GM21381 (cell line): ENCODE measurements around the gene ITFG1.
"Not testable (repeated sequence)": the region's sequence is repeated elsewhere in the genome, so short reads cannot be mapped to it uniquely, and the experiment has no call there.

ENCODE experiments used
- ATAC-seq: cut with Tn5 transposase; IDR thresholded peaks from one replicate; pipeline ENCODE4 v1.9.1; 2021; ENCODE audit warnings: mild to moderate bottlenecking, moderate library complexity; ENCODE audit not compliant: unreplicated experiment

ITFG1 gene

DNA sequence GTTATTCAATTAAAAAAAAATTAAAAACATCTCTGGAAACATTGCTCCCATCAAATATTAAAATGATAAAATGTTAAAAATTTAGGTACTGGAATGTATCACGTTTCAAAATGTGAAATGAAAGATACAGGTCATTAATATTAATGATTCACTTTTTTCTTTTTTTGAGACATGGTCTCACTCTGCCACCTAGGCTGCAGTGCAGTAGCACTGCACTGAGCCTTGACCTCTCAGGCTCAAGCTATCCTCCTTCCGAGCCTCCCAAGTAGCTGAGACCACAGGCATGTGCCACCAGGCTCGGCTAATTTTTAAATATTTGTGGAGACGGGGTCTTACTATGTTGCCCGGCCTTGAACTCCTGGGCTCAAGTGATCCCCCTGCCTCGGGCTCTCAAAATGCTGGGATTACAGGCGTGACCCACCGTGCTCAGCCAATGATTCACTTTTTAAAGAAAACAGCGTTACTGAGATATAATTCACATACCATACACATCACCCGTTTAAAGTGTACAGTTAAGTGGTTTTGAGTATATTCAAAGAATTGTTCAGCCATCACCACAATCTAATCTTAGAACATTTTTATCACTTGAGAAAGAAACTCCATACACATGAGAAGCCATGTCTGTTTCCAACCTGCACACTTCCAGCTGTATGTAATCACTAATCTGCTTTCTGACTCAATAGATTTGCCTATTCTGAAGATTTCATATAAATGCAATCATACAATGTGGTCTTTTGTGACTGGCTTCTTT lies 298.0 kb downstream of the ITFG1 start:
- no peak for ATAC-seq

GRCh38 chr16:47161464-47161863 lies 299.4 kb downstream of the ITFG1 start:
- ATAC-seq: no peak

DNA sequence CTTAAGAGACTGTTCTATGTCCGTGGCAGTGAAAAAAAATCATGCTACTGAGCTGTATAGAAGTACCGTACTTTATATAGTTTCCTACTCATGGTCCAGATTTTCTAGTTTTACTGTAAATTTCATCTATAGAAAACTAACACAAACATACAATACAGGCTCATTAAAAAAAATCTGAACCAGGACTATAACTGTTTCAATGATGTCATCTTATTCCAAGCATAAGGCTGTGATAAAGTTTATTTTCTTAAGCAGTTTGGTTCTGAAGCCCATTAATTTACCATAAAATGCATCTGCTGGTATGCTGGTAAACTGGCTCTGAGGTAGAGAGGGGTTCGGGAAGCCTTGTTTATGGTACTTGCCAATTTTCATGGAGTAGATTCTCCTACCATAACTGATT lies 300.4 kb downstream of the ITFG1 start:
- ATAC-seq: no peak

DNA sequence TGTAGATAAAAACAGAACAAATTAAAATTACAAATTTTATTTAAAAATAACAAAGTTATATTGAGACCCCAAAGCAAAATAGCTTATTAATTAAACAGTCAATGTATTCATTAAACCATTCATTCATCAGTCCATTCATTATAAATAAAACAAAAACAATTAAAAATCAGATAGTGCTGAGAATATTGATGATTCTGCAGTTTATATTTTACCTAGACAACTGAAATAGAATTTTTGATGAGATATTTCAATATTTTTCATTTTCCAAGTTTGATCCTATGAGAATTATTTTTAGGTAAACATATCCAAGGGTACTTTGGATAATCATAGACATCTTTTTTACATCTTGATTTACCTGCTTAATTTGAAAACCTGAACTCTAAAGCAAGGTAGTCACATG lies 301.9 kb downstream of the ITFG1 start:
- no peak for ATAC-seq

DNA sequence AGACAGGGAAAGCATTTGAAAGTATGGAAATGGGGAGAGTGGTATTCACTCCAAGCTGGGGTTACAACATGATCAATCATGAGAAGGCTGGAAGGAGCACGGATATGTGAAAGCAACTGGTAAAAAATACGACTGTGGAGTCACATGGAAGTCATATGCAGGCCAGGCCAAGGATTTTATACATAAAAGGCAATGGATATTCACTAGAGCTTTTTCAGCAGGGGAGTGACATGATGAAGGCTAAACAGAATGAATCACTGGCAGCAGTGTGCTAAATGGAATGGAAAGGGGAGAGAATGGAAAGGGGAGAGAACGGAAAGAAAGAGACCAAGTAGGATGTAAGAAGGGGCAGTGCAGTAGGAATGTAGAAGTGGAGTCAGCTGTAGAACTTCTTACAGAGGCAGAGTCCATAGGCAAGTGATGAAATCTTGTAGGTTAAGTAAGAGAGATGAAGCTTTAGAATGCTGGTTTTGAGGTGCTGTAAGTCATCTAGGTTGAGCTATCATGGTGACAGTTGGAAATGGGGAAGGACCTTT lies 304.1 kb downstream of the ITFG1 start:
- no peak for ATAC-seq

DNA sequence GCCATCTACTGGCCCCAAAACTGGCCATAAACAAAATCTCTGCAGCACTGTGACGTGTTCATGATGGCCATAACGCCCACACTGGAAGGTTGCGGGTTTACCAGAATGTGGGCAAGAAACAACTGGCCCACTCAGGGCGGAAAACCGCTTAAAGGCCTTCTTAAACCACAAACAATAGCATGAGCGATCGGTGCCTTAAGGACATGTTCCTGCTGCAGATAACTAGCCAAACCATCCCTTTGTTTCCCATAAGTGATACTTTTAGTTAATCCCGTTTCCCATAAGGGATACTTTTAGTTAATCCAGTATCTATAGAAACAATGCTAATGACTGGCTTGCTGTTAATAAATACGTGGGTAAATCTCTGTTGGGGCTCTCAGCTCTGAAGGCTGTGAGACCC lies 308.4 kb downstream of the ITFG1 start:
- not testable (repeated sequence) for ATAC-seq

GRCh38 chr16:47150067-47150466 lies 310.8 kb downstream of the ITFG1 start:
- no peak for ATAC-seq

DNA sequence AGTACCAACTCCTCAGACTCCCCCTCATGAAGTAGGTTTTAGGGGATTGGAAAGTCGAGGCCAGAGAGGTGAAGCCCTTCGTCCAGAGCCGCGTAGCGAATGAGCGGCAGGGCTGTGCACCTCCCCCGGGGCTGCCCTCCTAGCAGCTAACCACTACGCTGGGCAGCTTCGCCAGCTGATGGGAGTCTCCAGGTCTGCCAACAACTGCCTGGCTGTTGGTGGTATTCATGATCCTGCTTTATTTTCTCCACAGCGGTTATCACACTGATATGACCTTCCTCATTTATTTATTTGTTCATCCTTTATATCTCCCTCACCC lies 316.3 kb downstream of the ITFG1 start:
- no peak for ATAC-seq

- peak; percentile 47 for ATAC-seq
These were observed 316.9 kb downstream of the ITFG1 start, which contains the start of gene NETO2 for GRCh38 chr16:47143677-47144558. TSS of gene NETO2 (minus strand) at chr16:47143945. CDS start at chr16:47143612, 333 bp downstream.

DNA sequence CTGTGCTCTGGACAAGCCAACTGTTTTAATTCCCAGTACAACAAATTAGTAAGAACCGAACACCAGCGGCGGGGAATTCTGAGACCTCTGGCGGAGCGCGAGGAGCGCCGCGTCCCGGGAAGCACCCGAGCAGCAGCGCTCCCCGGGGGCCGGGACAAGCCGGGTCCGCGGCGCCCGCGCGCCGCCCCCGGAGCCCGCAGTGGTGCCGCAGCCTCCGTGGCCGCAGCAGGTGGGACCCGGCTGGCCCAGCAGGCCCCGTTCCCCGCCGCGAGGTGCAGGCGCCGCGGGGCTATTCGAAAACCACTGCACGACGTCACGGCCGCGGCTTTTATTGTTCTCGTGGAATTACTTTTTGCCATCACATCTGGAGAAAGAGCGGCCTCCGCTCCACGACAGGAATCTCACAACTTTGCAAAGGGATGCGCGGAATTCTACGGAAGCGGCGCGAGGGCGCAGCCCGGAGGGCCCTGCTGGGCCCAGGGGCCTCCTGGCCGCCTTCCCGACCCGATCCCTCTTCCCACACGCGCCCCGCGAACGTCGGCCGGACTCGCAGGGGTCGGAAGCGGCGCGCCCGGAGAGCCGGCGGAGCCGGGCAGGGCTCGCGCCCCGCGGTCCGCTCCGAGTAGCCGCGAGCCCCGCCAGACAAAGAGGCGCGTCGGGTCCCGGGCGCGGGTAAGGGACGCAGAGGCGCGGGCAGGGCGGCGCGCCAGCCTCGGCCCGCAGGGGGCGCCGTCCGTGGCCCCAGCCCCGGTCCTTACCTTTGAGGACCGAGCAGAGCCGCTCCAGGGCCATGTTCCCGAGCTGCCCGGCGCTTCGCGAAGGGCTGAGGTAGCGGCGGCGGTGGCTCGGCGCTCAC lies 317.8 kb downstream of the ITFG1 start:
- peak; percentile 58 for ATAC-seq

DNA sequence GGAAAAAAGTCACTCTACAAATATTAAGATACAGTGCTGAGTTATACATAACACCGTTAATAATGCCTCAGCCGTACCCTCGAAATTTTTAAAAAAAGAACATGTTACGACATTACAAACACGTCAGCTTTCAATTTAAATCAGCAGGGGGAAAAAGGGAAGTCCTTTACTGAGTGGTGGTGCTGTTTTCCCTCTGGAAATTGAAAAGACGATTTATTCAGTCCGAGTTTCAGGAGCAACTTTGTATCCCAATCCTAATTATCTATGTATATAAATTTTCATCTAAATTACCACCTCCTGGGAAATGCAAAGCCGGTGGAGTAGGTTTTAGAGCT lies 318.4 kb downstream of the ITFG1 start:
- ATAC-seq: no peak

GRCh38 chr16:47141773-47142485 lies 318.9 kb downstream of the ITFG1 start:
- peak; percentile 46 for ATAC-seq

- no peak for ATAC-seq
These were observed 320.2 kb downstream of the ITFG1 start for GRCh38 chr16:47140686-47141085.

DNA sequence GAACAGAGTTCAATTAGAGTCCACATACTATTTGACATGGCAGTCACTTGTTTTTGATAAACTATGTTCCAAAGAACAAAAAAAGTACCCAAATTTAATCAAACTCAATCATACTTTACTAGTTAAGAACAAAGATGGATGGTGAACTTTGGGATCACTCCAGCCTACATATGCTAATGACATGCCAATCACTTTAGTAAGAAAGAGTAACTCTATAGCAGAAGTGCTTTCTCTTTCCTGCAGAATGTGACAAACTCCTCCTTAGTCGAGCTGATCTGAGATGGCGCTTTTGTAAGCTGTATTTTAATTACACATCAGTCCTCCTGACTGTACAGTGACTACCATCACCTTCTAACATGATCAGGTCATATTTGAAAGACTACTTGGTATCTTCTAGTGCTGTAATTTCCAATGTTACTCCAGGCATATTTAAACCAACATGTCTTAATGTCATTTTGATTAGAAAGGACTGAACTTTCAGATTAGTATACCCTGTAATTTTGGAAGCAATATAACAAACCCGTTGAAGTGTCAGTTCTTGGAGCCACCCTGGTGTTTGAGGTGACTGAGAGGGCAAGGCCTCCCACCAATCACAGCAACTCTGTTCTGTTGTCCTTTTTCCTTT lies 321.2 kb downstream of the ITFG1 start:
- no peak for ATAC-seq

DNA sequence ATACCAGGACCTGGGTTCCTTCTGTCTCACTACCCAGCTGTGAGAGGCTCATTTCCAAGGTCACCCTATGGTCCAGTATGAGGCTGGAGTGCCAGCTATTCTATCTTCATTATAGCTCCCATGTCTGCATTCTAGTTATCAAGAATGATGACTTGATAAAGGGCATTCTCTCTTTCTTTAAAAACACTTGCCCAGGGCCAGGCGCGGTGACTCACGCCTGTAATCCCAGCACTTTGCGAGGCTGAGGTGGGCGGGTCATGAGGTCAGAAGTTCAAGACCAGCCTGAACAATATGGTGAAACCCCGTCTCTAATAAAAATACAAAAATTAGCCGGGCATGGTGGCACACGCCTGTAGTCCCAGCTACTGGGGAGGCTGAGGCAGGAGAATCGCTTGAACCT lies 322.9 kb downstream of the ITFG1 start:
- not testable (repeated sequence) for ATAC-seq

DNA sequence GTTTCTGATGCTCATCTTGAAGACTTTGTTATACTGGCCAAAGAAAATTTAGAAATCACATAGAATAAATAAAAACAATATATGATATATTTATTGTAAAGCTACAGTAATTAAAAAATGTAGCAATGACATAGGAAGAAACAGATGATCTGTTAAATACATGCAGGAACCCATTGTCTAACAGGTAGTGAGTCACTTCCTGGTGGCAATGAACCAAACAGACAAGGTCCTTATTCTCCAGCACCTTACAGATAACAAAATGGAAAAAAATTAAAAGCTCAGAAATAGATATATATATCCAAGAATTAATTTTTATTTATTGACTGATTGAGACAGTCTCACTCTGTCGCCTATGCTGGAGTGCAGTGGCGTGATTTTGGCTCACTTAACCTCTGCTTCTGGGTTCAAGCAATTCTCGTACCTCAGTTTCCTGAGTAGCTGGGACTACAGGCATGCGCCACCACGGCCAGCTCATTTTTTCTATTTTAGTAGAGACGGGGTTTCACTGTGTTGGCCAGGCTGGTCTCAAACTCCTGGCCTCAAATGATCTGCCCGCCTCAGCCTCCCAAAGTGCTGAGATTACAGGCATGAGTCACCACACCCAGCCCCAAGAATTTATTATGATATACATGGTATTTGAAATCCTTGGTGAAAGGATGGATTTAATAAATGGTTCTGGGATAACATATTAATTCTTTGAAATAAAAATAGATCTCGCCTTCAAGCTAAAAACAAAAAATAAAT lies 324.6 kb downstream of the ITFG1 start:
- no peak for ATAC-seq

GRCh38 chr16:47134550-47134949 lies 326.3 kb downstream of the ITFG1 start:
- ATAC-seq: no peak

GRCh38 chr16:47132308-47132707 lies 328.6 kb downstream of the ITFG1 start:
- no peak for ATAC-seq

DNA sequence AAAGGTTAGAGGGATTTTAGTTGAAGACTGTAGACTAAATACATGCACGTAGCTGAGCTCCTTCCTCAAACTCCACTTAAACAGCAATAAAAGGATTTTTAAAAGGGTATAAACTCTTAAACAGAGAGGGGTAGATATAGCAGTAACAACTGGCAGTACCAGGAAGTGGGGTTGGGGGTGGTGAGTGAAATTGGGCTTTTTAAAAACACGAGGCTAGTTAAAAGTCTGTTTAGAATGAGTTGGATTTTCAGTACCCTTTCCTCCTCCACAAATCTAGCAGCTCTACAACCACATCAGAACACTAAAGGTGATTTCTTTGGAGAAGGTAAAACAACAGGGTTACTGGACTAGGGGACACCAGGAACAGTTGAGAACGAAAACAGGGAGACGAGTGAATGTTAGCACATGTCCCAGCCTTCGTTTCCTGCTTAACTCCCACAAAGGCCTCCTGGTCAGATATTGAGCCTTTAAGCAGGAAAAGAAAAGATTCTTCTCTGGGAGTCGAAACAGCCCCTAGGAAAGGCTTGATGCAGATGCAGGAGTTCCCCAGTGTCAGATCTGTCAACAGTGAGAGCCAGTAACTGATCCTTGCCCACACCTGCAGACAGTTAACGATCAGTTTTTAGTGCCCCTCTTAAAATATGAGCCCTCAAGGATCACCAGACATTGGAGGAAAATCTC lies 331.0 kb downstream of the ITFG1 start:
- ATAC-seq: no peak
